NT2/D1 (cell line): ENCODE measurements around the gene CDRT4.

ENCODE experiments used
- SUZ12 ChIP-seq: IDR thresholded peaks from 2 replicates; pipeline ENCODE4 v1.6.1; 2011; ENCODE audit not compliant: insufficient read length, insufficient read depth; ENCODE audit errors: extremely low read depth
- YY1 ChIP-seq: IDR thresholded peaks from 2 replicates; pipeline ENCODE4 v1.6.1; 2011; ENCODE audit not compliant: insufficient read length, insufficient read depth

GRCh38 chr17:15493693-15494035 lies 26.2 kb upstream of the CDRT4 start:
- TF ChIP-seq SUZ12 (no peak), YY1 (no peak)
